ENCODE results near the gene BTAF1.
"Not testable (repeated sequence)": the region's sequence is repeated elsewhere in the genome, so short reads cannot be mapped to it uniquely, and the experiment has no call there.

The BTAF1 gene

DNA sequence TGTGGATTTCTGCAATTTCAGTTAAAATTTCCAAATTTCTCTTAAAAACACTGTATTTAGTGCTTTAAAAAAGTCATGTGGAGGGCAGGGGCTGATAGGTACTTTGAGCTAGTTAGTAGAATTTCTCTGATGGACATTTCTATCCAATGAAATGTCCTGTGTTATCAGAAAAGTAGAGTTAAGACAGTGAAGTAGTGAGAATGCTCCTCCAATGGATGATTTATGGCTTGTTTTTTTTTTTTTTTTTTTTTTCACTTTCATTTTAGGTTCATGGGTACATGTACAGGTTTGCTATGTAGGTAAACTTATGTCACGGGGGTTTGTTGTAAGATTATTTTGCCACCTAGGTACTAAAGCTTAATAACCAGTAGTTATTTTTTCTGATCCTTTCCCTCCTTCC, 55.0 kb downstream of the BTAF1 start:
- no peak for DNase-seq (ENCODE audit: low read depth)

DNA sequence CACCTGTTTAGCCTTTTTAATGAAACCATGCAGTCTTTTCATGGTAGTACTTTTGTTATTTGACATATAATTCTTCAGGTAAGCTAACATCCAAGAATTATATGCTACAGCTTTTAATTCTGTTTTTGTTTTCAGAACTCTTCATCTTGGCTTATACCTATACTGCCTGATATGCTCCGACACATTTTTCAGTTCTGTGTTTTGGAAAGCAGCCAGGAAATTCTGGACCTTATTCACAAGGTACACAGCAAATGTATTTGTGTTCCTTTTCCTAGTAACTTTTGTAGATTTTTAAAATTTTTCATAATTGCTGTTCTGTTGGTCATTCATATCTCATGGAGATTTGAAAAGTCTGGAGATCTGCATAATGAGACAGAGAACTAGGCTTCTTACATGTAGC, 56.7 kb downstream of the BTAF1 start:
- DNase-seq (ENCODE audit: low read depth): no peak

DNA sequence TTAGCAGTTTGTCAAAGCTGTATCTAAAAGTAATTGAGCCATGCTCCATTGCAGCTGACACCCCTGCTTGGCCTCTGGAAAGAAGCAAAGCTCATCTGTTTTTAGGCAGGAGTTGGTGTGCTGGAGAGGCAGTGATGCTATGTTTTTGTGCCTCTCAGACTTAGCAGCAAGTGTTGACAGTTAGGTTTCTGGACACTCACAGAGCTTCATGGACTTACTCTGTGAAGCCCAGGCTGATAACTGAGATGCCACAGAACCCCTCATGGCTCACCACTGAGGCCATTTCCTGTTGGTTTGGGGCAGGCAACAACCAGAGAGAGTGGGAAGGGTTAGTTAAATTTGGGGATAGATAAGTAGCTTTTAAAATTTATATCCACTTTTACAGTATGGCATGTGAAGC, 59.8 kb downstream of the BTAF1 start:
- DNase-seq (ENCODE audit: low read depth): no peak

DNA sequence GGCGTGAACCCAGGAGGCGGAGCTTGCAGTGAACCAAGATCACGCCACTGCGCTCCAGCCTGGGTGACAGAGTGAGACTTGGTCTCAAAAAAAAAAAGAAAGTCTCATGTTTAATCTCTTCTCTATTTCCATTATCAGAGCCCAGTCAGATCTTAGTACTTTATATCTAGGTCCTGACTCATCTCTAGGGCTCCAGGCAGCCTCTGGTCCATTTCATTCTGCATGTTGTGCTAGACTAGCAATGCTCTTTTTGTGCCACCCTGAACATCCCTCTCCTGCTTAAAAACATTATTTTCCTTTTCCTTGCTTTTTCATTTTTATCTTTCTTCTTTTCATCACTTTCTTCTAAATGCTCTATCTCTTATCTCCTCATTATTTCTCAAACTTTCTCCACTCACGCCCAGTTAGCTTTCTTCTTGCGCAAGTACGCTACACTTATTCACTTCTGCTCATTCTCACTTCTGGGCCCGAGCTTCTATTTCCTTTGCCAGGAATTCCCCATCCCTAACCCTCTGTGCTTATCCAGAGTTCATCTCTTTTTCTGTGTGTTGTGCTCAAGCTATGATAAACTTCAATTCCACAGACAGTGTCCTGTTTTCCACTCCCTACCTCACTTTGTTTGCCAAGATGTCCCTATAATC, 63.9 kb downstream of the BTAF1 start:
- no peak for DNase-seq (ENCODE audit: low read depth)

DNA sequence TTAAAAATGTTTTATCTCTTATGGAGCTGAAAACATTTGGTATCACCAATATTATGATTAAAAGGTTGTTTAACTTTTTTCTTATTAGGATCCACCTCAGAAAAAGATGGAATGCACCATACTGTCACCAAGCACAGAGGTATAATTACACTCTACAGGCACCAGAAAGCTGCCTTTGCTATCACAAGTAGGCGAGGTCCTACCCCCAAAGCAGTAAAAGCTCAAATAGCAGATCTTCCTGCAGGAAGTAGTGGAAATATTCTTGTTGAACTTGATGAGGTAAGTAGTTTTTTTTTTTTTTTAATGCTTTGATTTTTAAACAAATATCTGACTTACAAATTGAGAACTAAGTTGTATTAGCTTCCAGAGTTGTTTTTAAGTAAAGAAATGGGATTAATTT, 68.5 kb downstream of the BTAF1 start:
- DNase-seq (ENCODE audit: low read depth): no peak

DNA sequence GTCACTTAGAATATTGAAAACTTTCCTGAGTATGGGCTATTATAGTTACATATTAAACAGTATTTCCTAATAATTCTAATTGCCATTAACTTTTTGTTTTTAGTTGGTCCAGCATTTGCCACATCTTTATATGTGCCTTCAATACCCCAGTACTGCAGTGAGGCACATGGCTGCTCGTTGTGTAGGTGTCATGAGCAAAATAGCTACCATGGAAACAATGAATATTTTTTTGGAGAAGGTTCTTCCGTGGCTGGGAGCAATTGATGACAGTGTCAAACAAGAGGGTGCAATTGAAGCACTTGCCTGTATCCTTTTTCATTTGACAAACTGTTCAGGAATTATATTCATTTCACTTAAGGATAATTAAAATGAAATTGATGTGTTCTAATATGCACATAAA, 72.7 kb downstream of the BTAF1 start:
- DNase-seq (ENCODE audit: low read depth): no peak

DNA sequence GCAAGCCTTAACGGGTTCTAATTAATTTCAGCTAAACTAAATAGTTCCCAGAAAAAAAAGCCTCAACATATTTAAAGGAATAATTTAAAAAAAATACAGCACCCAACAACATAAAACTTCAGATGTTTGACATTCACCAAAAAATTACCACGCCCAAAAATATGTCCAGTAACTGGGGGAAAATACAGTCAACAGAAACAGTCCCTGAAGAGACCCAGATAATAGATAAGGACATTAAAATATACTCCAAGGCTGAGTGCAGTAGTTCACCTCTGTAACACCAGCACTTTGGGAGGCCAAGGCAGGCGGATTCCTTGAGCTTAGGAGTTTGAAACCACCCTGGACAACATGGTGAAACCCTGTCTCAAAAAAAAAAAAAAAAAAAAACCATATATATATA, 78.0 kb downstream of the BTAF1 start:
- DNase-seq (ENCODE audit: low read depth): no peak

DNA sequence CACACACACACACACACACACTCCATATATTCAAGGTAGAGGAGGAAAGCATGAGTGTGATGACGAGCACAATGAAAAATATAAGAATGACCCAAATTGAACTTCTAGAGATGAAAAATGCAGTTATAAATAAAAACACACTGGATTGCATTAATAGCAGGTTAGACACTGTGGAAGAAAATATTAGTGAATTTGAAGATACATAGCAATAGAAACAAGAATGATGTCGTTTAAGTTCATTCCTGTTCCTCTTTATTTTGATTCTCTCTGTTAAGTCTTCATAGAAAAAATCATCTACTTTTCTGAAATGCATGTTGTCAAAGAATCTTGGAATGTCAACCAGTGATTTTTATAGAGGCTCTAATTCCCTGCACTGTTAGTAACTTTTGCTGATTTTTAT, 78.4 kb downstream of the BTAF1 start:
- DNase-seq (ENCODE audit: low read depth): no peak

DNA sequence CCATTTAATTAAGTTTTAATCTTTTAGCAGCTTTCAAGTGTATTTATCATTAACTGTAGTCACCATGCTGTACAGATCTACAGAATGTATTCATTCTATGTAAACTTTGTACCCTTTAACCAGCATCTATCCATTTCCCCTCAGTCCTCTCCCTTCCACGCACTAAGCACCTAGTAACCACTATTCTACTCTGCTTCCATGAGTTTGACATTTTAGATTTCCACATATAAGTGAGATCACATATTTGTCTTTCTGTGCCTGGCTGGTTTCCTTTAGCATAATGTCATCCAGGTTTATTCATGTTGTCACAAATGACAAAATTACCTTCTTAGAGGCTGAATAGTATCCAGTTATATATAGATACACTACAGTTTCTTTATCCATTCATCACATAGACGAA, 79.7 kb downstream of the BTAF1 start:
- DNase-seq (ENCODE audit: low read depth): no peak

DNA sequence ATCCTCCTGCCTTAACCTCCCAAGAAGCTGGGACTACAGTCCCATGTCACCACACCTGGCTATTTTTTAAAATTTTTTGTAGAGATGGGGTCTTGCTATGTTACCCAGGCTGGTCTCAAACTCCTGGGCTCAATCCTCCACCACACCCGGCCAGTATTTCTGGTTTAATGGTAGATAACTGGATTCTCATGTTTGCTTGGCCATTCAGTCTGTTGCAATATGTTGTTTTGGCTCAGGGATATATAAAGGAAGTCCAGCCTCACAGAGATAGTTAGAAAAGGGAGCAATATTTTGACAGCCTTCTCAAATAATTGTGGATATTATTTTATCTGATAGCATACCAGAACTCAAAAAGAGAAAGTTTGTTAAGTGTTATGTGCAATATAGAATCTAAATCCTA, 82.4 kb downstream of the BTAF1 start:
- no peak for DNase-seq (ENCODE audit: low read depth)

DNA sequence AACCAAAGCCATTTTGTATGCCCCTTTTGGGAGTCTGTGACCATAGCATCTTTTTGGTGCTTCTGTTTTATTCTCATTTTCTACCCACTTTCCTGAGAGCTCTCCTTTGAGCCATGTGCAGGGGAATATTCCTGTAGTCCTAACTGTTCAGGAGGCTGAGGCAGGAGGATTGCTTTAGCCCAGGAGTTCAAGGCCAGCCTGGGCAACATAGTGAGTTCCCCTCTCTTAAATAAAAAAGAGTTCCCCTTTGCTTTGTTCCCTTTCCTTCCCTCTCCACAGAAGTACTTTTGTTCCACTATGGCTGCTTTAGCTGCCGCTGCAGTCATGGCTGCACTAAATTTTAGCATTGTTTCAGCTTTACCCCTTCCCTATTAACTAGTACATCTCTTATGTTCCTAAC, 85.9 kb downstream of the BTAF1 start:
- no peak for DNase-seq (ENCODE audit: low read depth)

DNA sequence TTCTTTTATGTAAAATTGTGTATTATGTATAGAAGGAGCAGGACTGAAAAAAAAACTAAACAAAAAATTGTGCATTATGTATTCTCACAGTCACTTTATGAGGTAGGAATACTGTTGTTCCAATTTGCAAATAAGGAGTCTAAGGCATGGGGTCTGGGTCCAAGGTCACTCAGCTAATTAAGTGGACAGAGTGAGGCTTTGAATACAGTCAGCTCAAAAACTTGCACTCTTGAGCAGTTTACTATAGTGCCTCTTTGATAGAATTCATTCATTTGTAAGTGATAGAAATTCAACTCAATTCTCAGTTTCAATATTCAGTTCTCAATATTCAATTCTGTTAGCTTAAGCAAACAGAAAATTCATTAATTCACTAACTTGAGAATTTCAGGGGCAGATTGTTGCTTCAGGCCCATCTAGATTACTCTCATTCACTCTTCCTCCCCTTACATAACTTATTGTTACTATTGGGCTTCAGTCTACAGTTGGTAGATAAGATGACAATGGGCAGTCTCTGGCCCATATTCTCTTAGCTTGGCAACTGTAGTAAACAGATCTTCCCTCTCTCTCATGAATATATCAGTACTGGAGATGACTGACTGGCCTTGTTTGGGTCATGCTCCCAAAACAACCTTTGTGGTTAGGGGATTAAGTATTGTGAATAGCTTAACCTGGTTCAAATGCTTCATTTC, 86.6 kb downstream of the BTAF1 start:
- DNase-seq (ENCODE audit: low read depth): no peak

DNA sequence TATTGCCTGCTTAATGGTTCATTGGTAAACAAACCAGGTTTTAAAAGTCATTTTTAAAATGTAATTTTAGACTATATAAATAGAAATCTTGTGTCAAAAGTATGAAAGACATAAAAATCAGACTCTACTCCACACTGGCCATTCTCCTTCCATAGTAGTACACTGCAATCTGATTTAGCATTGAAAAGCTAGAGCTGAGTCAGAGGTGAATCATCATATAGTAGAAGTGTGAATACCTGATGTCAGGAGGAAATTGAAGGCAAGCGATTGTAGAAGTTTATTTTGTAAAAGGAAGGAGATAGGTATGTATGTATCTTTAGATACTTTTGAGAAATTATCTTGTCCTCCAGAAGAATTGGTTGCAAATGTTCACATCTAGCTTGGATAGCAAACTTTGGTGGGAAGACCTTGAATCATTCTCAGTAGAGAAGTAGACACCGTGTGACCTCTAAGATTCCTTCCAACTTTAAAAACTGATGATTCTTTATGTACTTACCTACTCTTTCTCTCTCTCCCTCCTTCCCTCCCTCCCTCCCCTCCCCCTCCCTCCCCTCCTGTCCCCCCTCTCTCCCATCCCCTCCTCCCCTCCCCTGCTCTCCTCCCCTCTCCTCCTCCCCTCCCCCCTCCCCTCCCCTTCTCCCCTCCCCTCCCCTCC, 88.1 kb downstream of the BTAF1 start:
- DNase-seq (ENCODE audit: low read depth): no peak

DNA sequence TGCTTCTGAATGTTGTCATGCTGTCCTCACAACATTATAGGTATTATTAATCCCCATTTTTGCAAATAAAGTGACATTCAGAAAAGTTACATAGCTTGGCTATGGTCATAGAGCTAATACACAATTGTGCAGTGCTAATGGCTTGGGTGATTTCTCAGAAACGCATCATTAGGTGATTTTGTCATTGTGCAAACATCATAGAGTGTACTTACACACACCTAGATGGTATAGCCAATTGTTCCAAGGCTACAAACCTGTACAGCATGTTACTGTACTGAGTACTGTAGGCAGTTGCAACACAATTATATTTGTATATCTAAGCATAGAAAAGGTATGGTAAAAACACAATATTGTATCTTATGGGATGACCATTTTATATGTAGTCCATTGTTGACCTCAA, 91.0 kb downstream of the BTAF1 start:
- DNase-seq (ENCODE audit: low read depth): no peak

DNA sequence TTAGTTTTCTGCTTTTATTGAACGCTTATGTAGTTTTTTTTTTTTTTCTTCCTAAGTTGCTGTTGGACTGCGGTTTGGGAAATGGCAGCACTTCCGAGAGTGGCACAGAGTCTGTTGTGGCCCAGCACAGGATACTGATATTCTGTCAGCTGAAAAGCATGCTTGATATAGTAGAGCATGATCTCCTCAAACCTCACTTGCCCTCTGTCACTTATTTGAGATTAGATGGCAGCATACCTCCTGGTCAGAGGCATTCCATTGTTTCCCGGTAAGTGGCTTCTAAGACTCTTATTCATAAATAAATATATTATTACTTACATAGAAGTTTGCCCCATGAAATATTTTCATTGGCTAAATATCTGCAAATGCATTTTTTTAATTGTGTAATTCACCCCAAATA, 101.1 kb downstream of the BTAF1 start:
- no peak for DNase-seq (ENCODE audit: low read depth)

DNA sequence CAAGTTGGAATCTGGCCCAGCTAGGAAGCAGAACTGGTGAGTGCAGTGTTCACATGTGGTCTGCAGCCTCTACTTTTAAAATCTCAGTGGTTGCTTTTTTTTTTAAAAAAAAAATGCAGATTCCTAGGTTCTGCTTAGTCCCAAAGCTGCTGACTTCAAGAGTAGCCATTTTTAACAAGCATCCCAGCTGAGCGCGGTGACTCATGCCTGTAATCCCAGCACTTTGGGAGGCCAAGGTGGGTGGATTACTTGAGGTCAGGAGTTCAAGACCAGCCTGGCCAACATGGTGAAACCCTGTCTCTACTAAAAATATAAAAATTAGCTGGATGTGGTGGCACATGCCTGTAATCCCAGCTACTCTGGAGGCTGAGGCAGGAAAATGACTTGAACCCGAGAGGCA, 101.8 kb downstream of the BTAF1 start:
- not testable (repeated sequence) for DNase-seq (ENCODE audit: low read depth)

DNA sequence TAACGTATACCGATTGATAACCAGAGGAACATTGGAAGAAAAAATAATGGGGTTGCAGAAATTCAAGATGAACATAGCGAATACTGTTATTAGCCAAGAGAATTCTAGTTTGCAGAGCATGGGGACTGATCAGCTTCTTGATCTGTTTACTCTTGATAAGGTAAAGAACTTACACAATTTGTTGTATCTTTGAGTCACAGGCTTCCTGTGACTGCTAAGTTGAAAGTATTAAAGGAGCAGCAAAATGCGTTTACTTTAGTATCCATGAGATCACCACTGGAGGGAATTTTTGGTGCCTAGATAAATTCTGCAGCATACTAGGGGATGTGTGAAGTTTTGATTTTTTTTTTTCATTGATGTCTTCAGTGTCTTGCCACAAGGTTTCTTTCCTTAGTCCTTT, 103.6 kb downstream of the BTAF1 start:
- no peak for DNase-seq (ENCODE audit: low read depth)

DNA sequence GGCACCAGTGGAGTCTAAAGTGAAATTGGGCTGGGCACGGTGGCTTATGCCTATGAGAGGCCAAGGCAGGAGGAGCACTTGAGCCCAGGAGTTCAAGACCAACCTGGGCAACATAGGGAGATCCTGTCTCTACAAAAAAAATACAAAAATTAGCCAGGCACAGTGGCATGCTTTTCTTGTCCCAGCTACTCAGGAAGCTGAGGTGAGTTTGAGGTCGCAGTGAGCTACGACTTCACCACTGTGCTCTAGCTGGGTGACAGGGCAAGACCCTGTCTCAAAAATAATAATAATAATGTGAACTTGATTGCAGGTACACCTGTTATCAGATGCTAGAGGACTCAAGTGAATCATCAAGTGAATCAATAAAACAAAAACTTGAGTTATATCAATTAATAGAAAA, 108.0 kb downstream of the BTAF1 start:
- no peak for DNase-seq (ENCODE audit: low read depth)

DNA sequence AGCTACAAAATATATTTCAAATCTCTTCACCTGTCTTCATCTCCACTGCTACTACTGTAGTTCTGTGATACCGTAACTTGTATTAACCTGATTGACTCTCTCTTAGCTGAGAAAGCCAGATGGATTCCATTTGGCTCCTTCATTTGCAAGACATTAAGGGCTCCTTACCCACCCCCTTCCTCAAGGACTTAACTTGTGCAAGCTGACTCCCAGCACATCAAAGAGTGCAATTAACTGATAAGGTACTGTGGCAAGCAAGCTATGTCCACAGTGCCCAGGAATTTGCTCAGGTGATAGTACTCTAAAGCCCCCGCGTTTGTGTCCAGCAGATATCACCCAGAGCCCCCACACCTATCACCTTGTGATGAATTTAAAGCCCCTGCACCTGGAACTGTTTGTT, 109.5 kb downstream of the BTAF1 start:
- DNase-seq (ENCODE audit: low read depth): not testable (repeated sequence)

DNA sequence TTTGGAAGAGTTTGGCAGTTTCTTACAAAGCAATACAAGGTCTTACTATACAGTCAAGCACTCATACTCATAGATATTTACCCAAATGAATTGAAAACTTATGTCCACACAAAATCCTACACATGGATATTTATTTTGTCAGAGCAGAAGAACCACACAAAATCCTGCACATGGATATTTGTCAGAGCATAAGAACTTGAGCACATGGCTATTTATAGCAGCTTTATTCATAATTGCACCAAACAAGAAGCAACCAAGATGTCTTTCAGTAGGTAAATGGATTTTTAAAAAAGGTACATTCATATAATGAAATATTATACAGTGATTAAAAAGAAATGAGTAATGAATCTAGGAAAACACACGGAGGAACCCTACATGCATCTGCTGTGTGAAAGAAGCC, 115.4 kb downstream of the BTAF1 start:
- DNase-seq (ENCODE audit: low read depth): no peak

DNA sequence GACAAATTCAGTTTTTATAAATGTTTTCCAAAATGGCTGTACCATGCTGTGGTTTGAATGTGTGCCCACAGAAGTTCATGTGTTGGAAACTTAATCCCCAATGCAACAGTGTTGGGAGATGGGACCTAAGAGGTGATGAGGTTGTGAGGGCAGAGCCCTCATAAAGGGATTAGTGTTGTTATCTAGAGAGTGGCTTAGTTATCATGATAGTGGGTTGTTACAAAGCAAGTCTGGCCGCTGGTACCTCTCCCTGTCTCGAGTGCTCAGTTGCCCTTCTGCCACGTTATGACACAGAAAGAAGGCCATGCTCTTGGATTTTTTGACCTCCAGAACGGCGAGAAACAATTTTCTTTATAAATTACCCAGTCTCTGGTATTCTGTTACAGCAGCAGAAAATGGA, 119.0 kb downstream of the BTAF1 start:
- no peak for DNase-seq (ENCODE audit: low read depth)

DNA sequence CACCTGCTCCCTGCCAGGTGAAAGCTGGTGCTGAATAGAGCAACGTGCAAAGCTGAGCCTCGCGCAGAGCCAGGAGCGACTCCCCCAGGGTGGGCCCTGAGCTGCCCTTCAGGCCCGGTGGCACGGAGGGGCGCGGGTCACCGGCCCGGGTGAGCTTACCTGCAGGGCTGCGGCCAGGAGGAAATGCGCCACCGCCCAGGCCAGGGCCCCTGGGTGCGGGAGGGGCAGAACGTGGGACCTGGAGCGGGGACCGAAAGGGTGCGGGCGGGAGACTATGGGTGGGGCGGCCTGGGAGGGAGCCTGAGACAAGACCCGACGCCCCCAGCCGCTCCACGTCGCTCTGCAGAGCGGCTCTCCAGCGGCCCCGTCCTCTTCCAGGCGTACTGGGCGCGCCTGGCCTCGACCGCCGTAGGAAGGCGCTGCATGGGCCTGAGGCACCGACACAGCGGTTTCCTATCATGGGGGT, 122.1 kb downstream of the BTAF1 start:
- no peak for DNase-seq (ENCODE audit: low read depth)

DNA sequence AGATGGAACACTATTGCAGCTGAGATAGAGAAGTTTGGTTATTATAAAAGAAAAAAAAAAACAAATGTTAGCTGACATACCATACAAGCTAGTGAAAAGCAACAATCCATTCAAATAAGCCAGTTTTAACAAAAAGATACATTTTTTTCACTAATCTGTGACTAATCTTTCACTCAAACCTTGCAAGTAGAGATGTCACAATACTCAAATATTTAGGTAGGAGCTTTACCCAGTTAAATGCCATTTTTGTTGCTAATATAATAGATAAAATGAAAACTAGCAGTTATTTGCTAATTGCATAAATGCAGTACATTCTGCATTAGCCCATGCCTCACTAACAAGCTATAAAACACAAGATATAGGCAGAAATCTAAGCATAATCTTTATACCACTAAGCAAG, 123.6 kb downstream of the BTAF1 start:
- no peak for DNase-seq (ENCODE audit: low read depth)

DNA sequence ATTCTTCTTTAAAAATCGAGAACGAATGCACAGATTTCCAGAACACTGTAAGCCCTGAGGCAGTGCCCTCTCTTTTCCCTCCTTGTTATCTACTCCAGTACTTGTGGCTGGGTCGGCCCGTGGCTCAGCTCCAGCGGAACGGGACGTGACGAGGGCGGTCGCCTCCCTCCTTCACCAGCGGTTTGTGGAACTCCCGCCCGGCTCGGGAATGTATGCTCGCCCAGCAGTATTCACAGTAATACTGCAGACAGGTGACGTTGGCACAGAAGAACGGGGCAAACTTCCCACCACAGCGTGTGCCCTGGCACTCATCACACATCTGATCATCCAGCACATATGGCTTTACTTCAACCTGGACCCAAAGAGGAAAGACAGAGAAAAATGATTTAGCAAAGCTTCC, 128.5 kb downstream of the BTAF1 start:
- no peak for DNase-seq (ENCODE audit: low read depth)
